Activated naive CD4-positive, alpha-beta T cell (primary cell): ENCODE measurements around the gene KLK4.
A peak's percentile ranks its signal among the peaks of the same experiment; 100 is the strongest.

Source experiments
- DNase-seq, 4 experiments: peaks; one replicate each; lab custom pipeline; 2025; lab: John Stamatoyannopoulos, UW

The KLK4 gene

GRCh38 chr19:50911206-50912101 lies at the start of gene KLK4:
Gene KLK4, minus strand, starts transcription at chr19:50911395. Its CDS starts 657 bp downstream, at chr19:50910738.
- DNase-seq, result no peak

- DNase-seq, result no peak
These were observed 48.7 kb upstream of the KLK4 start for GRCh38 chr19:50959731-50960500.

- DNase-seq, result no peak
These were observed 46.4 kb upstream of the KLK4 start for GRCh38 chr19:50957587-50957986.

GRCh38 chr19:50952910-50953309 lies 41.7 kb upstream of the KLK4 start, which contains the start of gene KLK5:
Gene KLK5, minus strand, starts transcription at chr19:50953038. Its CDS starts 381 bp downstream, at chr19:50952657.
- no peak for DNase-seq

- DNase-seq, result no peak
These were observed 38.7 kb upstream of the KLK4 start for GRCh38 chr19:50949861-50950260.

GRCh38 chr19:50947123-50947522 lies 35.9 kb upstream of the KLK4 start:
- no peak for DNase-seq

GRCh38 chr19:50944795-50945194 lies 33.6 kb upstream of the KLK4 start:
- no peak for DNase-seq

- no peak for DNase-seq
These were observed 32.1 kb upstream of the KLK4 start for GRCh38 chr19:50943074-50943828.

- no peak for DNase-seq
These were observed 28.4 kb upstream of the KLK4 start for GRCh38 chr19:50939596-50939995.

GRCh38 chr19:50933640-50934039 lies 22.4 kb upstream of the KLK4 start:
- DNase-seq, result no peak

GRCh38 chr19:50932690-50933083 lies 21.5 kb upstream of the KLK4 start:
- no peak for DNase-seq

GRCh38 chr19:50932018-50932689 lies 21.0 kb upstream of the KLK4 start:
- no peak for DNase-seq

GRCh38 chr19:50931023-50931422 lies 19.8 kb upstream of the KLK4 start:
- no peak for DNase-seq

GRCh38 chr19:50928831-50929230 lies 17.6 kb upstream of the KLK4 start:
- DNase-seq, result no peak

GRCh38 chr19:50926144-50926543 lies 14.9 kb upstream of the KLK4 start:
- no peak for DNase-seq

- no peak for DNase-seq
These were observed 14.5 kb upstream of the KLK4 start for GRCh38 chr19:50925734-50926133.

GRCh38 chr19:50924586-50924985 lies 13.4 kb upstream of the KLK4 start:
- no peak for DNase-seq

- DNase-seq, result peak; percentile 24 to 52 (median 36)
These were observed 11.2 kb upstream of the KLK4 start for GRCh38 chr19:50922317-50922853.

GRCh38 chr19:50921426-50922316 lies 10.5 kb upstream of the KLK4 start:
- DNase-seq, result no peak

GRCh38 chr19:50916069-50916468 lies 4.9 kb upstream of the KLK4 start:
- no peak for DNase-seq
